DOHH2 (cell line): Measurements from ENCODE around the gene ERC2.

ENCODE experiments used
- EZH2phosphoT487 ChIP-seq: fragments of 200-600 bp; sonication (generic); IDR thresholded peaks from 2 replicates; pipeline ENCODE4 v1.6.1; 2017; ENCODE audit warnings: borderline replicate concordance, mild to moderate bottlenecking, antibody characterized with exemption, low read length, moderate library complexity, mixed read lengths
- TF ChIP-seq, protein P1 (sequence below): fragments of 200-600 bp; sonication (generic); IDR thresholded peaks from one replicate; pipeline ENCODE4 v1.5.1; 2014; ENCODE audit warnings: antibody characterized with exemption, mild to moderate bottlenecking, low read depth, low read length; ENCODE audit not compliant: poor library complexity, severe bottlenecking

DNA sequence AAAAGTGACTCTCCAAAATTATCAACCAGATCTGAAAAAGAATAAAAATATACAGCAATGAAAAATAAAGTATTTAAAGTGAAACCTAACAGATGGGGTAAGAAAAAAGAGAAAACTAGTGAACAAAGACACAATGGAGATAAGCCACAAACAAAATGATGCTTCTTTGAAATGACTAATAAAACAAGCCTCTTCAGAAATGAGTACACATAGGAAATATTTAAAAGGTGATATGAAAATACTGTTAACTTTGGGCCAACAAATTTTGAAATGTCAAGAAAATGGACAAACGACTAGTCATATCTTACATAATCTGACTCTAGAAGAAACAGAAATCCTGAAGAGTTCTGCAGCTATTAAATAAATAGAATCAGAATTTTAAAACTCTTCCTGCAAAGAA lies 164.2 kb downstream of the ERC2 start:
- TF ChIP-seq, protein P1, sequence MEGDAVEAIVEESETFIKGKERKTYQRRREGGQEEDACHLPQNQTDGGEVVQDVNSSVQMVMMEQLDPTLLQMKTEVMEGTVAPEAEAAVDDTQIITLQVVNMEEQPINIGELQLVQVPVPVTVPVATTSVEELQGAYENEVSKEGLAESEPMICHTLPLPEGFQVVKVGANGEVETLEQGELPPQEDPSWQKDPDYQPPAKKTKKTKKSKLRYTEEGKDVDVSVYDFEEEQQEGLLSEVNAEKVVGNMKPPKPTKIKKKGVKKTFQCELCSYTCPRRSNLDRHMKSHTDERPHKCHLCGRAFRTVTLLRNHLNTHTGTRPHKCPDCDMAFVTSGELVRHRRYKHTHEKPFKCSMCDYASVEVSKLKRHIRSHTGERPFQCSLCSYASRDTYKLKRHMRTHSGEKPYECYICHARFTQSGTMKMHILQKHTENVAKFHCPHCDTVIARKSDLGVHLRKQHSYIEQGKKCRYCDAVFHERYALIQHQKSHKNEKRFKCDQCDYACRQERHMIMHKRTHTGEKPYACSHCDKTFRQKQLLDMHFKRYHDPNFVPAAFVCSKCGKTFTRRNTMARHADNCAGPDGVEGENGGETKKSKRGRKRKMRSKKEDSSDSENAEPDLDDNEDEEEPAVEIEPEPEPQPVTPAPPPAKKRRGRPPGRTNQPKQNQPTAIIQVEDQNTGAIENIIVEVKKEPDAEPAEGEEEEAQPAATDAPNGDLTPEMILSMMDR: no peak
- no peak for TF ChIP-seq EZH2phosphoT487
